Testis (tissue), 3 donors: ENCODE measurements around the gene CCPG1. TPM values are rescaled to one million over a fixed set of nuclear protein-coding genes. Genes with fewer than 3 reads are reported as not detected.

Experiments used
- DNase-seq: peaks from one replicate; pipeline ENCODE4 v3.0.0-alpha.2; 2019
- H3K27ac ChIP-seq, 2 donors: fragments of 200-600 bp; sonication (generic); one replicate each; pipeline ENCODE4 v1.5.1; 2019
- H3K27me3 ChIP-seq: fragments of 200-600 bp; sonication (generic); one replicate; pipeline ENCODE4 v1.5.1; 2019
- H3K36me3 ChIP-seq: fragments of 200-600 bp; sonication (generic); one replicate; pipeline ENCODE4 v1.5.1; 2017; ENCODE audit warnings: low read depth; ENCODE audit errors: missing control alignments
- H3K4me1 ChIP-seq: fragments of 200-600 bp; sonication (generic); one replicate; pipeline ENCODE4 v1.5.1; 2019
- H3K4me3 ChIP-seq, 2 donors: fragments of 200-600 bp; sonication (generic); one replicate each; pipeline ENCODE4 v1.5.1; 2017 to 2019
- H3K9me3 ChIP-seq: fragments of 200-600 bp; sonication (generic); one replicate; pipeline ENCODE4 v1.5.1; 2017
- CTCF ChIP-seq, 3 experiments: fragments of 450-650 bp in 2 of 3; fragments of 200-600 bp in 1 of 3; sonication (generic) in 1 of 3; IDR thresholded peaks; one replicate each; pipeline ENCODE4 v1.5.1; 2016 to 2019; ENCODE audit warnings: antibody characterized with exemption in 3 of 3, mild to moderate bottlenecking in 2 of 3, moderate library complexity in 1 of 3
- POLR2A ChIP-seq: fragments of 450-650 bp; IDR thresholded peaks from one replicate; pipeline ENCODE4 v1.6.1; 2017; ENCODE audit warnings: antibody characterized with exemption, mild to moderate bottlenecking, moderate library complexity
- WGBS, 2 donors: methylation state at CpG; one replicate each; pipeline ENCODE4 v1.1.5; 2018; 5-methylcytosine and 5-hydroxymethylcytosine counted together
- intact Hi-C: fragments of 100-400 bp; cut with DNase I; formaldehyde crosslinking; loops from one replicate; pipeline ENCODE4 v1.15.1; 2023; ENCODE audit warnings: low total_unique reads
- polyA plus RNA-seq: library from polyadenylated mRNA; stranded (reverse); fragments of 350-450 nt; fragmentation: Illumina TruSeq; extraction: RNeasy Lipid Tissue Mini Kit (QIAGEN cat#74804); gene quantifications from one replicate; pipeline ENCODE4 v1.2.3, GENCODE V29; 2014; ENCODE audit warnings: low read depth, low replicate concordance; ENCODE audit not compliant: insufficient read depth
- total RNA-seq, 2 donors: library from RNA; depleted of rRNA; stranded (reverse); fragments of >200 nt; gene quantifications; one replicate each; pipeline ENCODE4 v1.2.3, GENCODE V29; 2016

The CCPG1 gene
- total and polyA plus RNA-seq, 3 donors from 2014 or later = 21.6 to 37.1 (median 25.6) TPM

- Histone ChIP-seq H3K27me3 (no peaks in the 10 kb centered on the region), H3K4me1 (no peaks in the 10 kb centered on the region), H3K27ac (no peak overlapping the region), H3K4me3 (no peak overlapping the region), H3K9me3 (no peaks in the 10 kb centered on the region), H3K36me3 (no peaks in the 10 kb centered on the region)
- no peak for DNase-seq
- intact Hi-C loops = no loop called here
- TF ChIP-seq CTCF (IDR thresholded peaks at IDR 0.05) = no peak
- TF ChIP-seq POLR2A = no peak
- 64 to 77% methylated on average over 5 of the region's 5 CpGs for whole genome bisulfite sequencing, 2 donors
Measured at GRCh38 chr15:55398243-55398642, 9.9 kb downstream of the CCPG1 start.

- Histone ChIP-seq H3K4me1 (no peaks in the 10 kb centered on the region), H3K9me3 (no peaks in the 10 kb centered on the region), H3K4me3 (no peak overlapping the region), H3K27ac (no peak overlapping the region), H3K27me3 (no peaks in the 10 kb centered on the region), H3K36me3 (no peaks in the 10 kb centered on the region)
- 93 to 100% methylated on average over 1 of the region's 1 CpG for WGBS, 2 donors
- no peak for DNase-seq
- TF ChIP-seq POLR2A = no peak
- TF ChIP-seq CTCF (IDR thresholded peaks at IDR 0.05) = no peak
- intact Hi-C loops = no loop called here
Measured at GRCh38 chr15:55394694-55395093, 13.5 kb downstream of the CCPG1 start.

GRCh38 chr15:55389264-55389607 is 18.9 kb downstream of the CCPG1 start:
- no peaks in the 10 kb centered on the region for H3K27me3 ChIP-seq
- no peak overlapping the region for H3K27ac ChIP-seq
- no peak for DNase-seq
- intact Hi-C loops = no loop called here
- H3K4me1 ChIP-seq = no peaks in the 10 kb centered on the region
- no peak for TF ChIP-seq CTCF (IDR thresholded peaks at IDR 0.05)
- no peak for TF ChIP-seq POLR2A
- no peaks in the 10 kb centered on the region for H3K9me3 ChIP-seq
- H3K4me3 ChIP-seq = no peak overlapping the region
- no peaks in the 10 kb centered on the region for H3K36me3 ChIP-seq

- H3K27ac ChIP-seq = no peak overlapping the region
- no peak overlapping the region for H3K4me3 ChIP-seq
- TF ChIP-seq POLR2A (no peak), CTCF (IDR thresholded peaks at IDR 0.05) (no peak)
- H3K9me3 ChIP-seq = no peaks in the 10 kb centered on the region
- H3K27me3 ChIP-seq = no peaks in the 10 kb centered on the region
- no peak for DNase-seq
- H3K36me3 ChIP-seq = no peaks in the 10 kb centered on the region
- intact Hi-C loops = no loop called here
- no peaks in the 10 kb centered on the region for H3K4me1 ChIP-seq
Measured at GRCh38 chr15:55387027-55387426, 21.1 kb downstream of the CCPG1 start.

- H3K9me3 ChIP-seq = no peaks in the 10 kb centered on the region
- no peaks in the 10 kb centered on the region for H3K4me1 ChIP-seq
- no peak for TF ChIP-seq POLR2A
- no peak for TF ChIP-seq CTCF (IDR thresholded peaks at IDR 0.05)
- no peaks in the 10 kb centered on the region for H3K27me3 ChIP-seq
- 95 to 98% methylated on average over 2 of the region's 2 CpGs for WGBS, 2 donors
- no peak for DNase-seq
- intact Hi-C loops = no loop called here
- H3K36me3 ChIP-seq = no peaks in the 10 kb centered on the region
- no peak overlapping the region for H3K4me3 ChIP-seq
- H3K27ac ChIP-seq = no peak overlapping the region
Measured at GRCh38 chr15:55383687-55384086, 24.5 kb downstream of the CCPG1 start.
